ENCODE results near the gene SLC16A3.

- TF ChIP-seq CTCF (IDR thresholded peaks at IDR 0.05) (no peak), EP300 (IDR thresholded peaks at IDR 0.05) (no peak)
Observed at GRCh38 chr17:82199496-82199895, 29.3 kb upstream of the SLC16A3 start.
